ENCODE results near the gene ZNF280B. TPM values are rescaled to one million over a fixed set of nuclear protein-coding genes. Genes with fewer than 3 reads are reported as not detected.

Gene ZNF280B
- total RNA-seq, 4 donors from 2014 or later = under 0.01 to 3.8 (median 0.88) TPM; not detected in 1

DNA sequence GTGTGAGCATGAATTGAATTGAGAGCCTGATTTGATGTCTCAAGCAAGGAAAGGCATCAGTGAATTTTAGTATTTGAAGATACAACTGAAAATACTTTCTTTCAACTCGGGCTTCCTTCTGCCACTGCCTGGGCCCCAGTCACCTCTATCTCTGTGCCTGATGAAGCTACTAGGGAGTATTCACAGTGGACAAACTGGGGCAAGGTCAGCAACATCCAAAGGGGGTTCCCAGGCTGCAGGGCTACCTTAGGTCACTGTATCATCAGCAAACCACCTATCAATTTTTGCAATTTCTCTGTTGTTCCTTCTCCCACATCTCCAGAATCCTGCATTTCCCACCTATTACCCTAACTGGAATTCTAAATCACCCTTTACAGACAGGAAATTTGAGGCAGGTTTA is 40.4 kb upstream of the ZNF280B start:
- Histone ChIP-seq H3K27me3 (no peaks in the 10 kb centered on the region), H3K4me3 (no peak overlapping the region), H3K36me3 (no peaks in the 10 kb centered on the region), H3K4me1 (no peaks in the 10 kb centered on the region), H3K9me3 (no peaks in the 10 kb centered on the region), H3K27ac (no peak overlapping the region)
- intact Hi-C loops (cut with DNase I; ENCODE audit: low total_unique reads) = no loop called here
- TF ChIP-seq, protein P1, sequence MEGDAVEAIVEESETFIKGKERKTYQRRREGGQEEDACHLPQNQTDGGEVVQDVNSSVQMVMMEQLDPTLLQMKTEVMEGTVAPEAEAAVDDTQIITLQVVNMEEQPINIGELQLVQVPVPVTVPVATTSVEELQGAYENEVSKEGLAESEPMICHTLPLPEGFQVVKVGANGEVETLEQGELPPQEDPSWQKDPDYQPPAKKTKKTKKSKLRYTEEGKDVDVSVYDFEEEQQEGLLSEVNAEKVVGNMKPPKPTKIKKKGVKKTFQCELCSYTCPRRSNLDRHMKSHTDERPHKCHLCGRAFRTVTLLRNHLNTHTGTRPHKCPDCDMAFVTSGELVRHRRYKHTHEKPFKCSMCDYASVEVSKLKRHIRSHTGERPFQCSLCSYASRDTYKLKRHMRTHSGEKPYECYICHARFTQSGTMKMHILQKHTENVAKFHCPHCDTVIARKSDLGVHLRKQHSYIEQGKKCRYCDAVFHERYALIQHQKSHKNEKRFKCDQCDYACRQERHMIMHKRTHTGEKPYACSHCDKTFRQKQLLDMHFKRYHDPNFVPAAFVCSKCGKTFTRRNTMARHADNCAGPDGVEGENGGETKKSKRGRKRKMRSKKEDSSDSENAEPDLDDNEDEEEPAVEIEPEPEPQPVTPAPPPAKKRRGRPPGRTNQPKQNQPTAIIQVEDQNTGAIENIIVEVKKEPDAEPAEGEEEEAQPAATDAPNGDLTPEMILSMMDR (IDR thresholded peaks at IDR 0.05) = no peak
- no peak for TF ChIP-seq POLR2A (IDR thresholded peaks at IDR 0.05)
- DNase-seq = no peak

DNA sequence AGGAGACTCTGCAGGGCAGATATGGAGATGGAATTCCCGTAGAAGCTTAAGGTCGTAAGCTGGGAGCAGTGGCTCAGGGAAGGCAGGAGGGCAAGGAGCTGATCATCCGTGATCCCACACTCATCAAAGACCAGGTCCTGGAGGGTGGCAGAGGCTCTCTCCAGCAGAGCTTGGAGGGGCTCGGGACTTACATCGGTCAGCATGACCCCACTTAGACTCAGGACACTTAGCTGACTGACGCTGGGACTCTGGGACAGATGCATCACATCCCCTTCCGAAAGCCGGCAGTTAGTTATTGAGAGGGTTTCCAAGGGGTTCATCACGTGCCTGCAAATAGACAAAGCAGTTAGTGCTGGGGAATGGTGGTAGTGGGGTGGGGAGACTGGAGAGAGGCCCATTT is 39.8 kb upstream of the ZNF280B start:
- Histone ChIP-seq H3K36me3 (no peaks in the 10 kb centered on the region), H3K27me3 (no peaks in the 10 kb centered on the region), H3K9me3 (no peaks in the 10 kb centered on the region), H3K27ac (no peak overlapping the region), H3K4me3 (no peak overlapping the region), H3K4me1 (no peaks in the 10 kb centered on the region)
- TF ChIP-seq, protein P1 (IDR thresholded peaks at IDR 0.05) = no peak
- TF ChIP-seq POLR2A (IDR thresholded peaks at IDR 0.05) = no peak
- DNase-seq = no peak
- intact Hi-C loops (cut with DNase I; ENCODE audit: low total_unique reads) = no loop called here

DNA sequence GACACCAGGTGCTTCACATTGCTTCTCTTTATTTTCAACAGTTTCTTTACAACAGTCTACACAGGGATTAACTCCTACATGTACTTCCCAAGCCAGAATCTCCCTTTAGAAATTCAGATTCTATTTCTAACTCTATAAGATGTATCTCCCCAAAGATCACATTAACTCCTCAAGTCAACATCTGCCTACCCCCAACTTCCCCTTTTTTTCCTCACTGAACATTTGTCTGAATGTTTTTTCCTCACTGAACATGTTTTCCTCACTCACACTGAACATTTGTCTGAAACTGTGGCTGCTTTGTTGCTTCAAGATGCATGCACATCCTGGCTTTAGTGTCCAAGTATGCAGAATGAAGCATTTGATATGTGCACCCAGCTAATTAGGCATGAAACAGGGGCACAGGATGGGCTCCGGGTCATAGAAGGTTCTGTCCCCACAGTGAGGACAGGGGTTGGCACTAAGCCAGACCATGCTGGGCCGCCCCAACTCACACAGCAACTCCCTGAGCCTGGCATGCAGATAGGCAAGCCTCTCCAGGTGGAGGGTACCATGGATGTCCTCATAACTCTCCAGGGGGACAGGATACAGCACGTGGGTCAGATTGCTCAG is 39.3 kb upstream of the ZNF280B start:
- TF ChIP-seq POLR2A (IDR thresholded peaks at IDR 0.05) = no peak
- TF ChIP-seq, protein P1 (IDR thresholded peaks at IDR 0.05) = no peak
- Histone ChIP-seq H3K4me3 (no peak overlapping the region), H3K36me3 (no peaks in the 10 kb centered on the region), H3K9me3 (no peaks in the 10 kb centered on the region), H3K27me3 (no peaks in the 10 kb centered on the region), H3K27ac (no peak overlapping the region), H3K4me1 (no peaks in the 10 kb centered on the region)
- intact Hi-C loops (cut with DNase I; ENCODE audit: low total_unique reads) = no loop called here
- DNase-seq = no peak

DNA sequence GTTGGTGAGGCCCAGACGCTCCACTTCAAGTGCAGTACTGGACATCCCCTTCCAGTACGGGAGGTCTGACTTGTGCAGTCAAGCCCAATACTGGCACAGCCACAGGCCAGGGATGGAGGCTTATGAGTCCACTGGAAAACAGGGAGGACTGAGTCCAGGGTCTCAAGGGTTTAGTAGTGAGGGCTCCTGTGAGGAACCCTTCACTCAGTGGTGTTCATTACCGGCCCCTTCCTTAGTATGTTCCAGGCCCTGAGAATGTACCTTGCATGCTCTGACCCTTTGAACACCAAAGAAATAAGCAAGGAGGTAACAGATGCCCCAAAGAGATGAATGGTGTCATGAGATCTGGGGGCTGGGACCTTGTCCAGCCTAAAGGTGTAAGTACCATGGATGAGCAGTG is 38.7 kb upstream of the ZNF280B start:
- H3K36me3 ChIP-seq = no peaks in the 10 kb centered on the region
- no peaks in the 10 kb centered on the region for H3K9me3 ChIP-seq
- no peaks in the 10 kb centered on the region for H3K27me3 ChIP-seq
- TF ChIP-seq, protein P1 (IDR thresholded peaks at IDR 0.05) = no peak
- no peak for TF ChIP-seq POLR2A (IDR thresholded peaks at IDR 0.05)
- DNase-seq = no peak
- H3K27ac ChIP-seq = no peak overlapping the region
- H3K4me3 ChIP-seq = no peak overlapping the region
- intact Hi-C loops (cut with DNase I; ENCODE audit: low total_unique reads) = no loop called here
- H3K4me1 ChIP-seq = no peaks in the 10 kb centered on the region

DNA sequence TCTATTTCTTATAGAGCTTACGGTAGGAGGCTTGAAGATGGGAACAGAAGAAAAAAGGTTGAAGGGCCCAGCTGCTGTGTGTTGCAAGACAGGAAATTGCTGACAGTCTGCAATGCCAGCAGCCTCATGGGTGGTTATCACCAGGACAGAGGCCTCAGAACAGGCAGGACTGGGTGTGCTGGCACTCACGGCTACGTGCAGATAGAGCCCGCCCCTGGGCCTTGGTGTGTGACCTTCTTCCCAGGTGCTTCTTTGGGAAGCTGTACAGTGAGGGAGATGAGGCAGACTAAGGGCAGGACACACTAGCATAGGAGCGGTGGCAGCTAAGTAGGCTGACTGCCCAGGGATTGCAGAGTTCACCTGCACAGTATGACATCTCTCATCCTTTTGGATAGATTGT is 37.9 kb upstream of the ZNF280B start:
- Histone ChIP-seq H3K9me3 (no peaks in the 10 kb centered on the region), H3K27me3 (no peaks in the 10 kb centered on the region), H3K4me3 (no peak overlapping the region), H3K27ac (no peak overlapping the region), H3K4me1 (no peaks in the 10 kb centered on the region), H3K36me3 (no peaks in the 10 kb centered on the region)
- DNase-seq = no peak
- intact Hi-C loops (cut with DNase I; ENCODE audit: low total_unique reads) = no loop called here
- TF ChIP-seq, protein P1 (IDR thresholded peaks at IDR 0.05) = no peak
- TF ChIP-seq POLR2A (IDR thresholded peaks at IDR 0.05) = no peak

Data from uterus (tissue), 4 donors.